Uterus (tissue), 2 donors: Measurements from ENCODE around the gene CD68.

Experiments
- CTCF ChIP-seq, 4 experiments: fragments of 200-600 bp in 2 of 4; fragments of 450-650 bp in 2 of 4; sonication (generic) in 2 of 4; IDR thresholded peaks; one replicate each; pipeline ENCODE4 v1.5.1; 2016 to 2019; ENCODE audit warnings: antibody characterized with exemption in 4 of 4, mild to moderate bottlenecking in 2 of 4, moderate library complexity in 1 of 4
- POLR2A ChIP-seq, 2 donors: fragments of 450-650 bp; IDR thresholded peaks; one replicate each; pipeline ENCODE4 v1.6.1; 2016; ENCODE audit warnings: antibody characterized with exemption in 2 of 2, mild to moderate bottlenecking in 1 of 2, moderate library complexity in 1 of 2

GRCh38 chr17:7562208-7562605, 17.2 kb upstream of the CD68 start:
- TF ChIP-seq POLR2A (IDR thresholded peaks at IDR 0.05), result no peak
- TF ChIP-seq CTCF (IDR thresholded peaks at IDR 0.05), result no peak
